ENCODE results near the gene PLXNB3. TPM values are rescaled to one million over a fixed set of nuclear protein-coding genes. Genes with fewer than 3 reads are reported as not detected.
"Not testable (repeated sequence)": the region's sequence is repeated elsewhere in the genome, so short reads cannot be mapped to it uniquely, and the experiment has no call there.

Gene PLXNB3
- total RNA-seq, 1 donor from 2014 or later: 2.9 TPM

GRCh38 chrX:153725832-153726285, 38.2 kb upstream of the PLXNB3 start:
- peaks cover 68% of the 10 kb centered on the region for H3K4me1 ChIP-seq
- intact Hi-C loops (cut with micrococcal nuclease): no loop called here
- no peak for TF ChIP-seq CTCF (IDR thresholded peaks at IDR 0.05; ENCODE audit: borderline replicate concordance)

GRCh38 chrX:153726286-153727122, 37.5 kb upstream of the PLXNB3 start:
- TF ChIP-seq CTCF (IDR thresholded peaks at IDR 0.05; ENCODE audit: borderline replicate concordance): no peak
- intact Hi-C loops (cut with micrococcal nuclease): no loop called here
- no peaks in the 10 kb centered on the region for H3K27me3 ChIP-seq (ENCODE audit: low read depth)
- DNase-seq: peak; percentile 64
- peak overlapping the region; percentile 93 for H3K27ac ChIP-seq (replicated peaks)
- peaks cover 68% of the 10 kb centered on the region for H3K4me1 ChIP-seq
- no peaks in the 10 kb centered on the region for H3K9me3 ChIP-seq (replicated peaks)
- H3K36me3 ChIP-seq: peaks cover 10% of the 10 kb centered on the region
- peak overlapping the region; percentile 81 for H3K4me3 ChIP-seq

More at GRCh38 chrX:153725832-153726285, 38.2 kb upstream of the PLXNB3 start:
- Histone ChIP-seq H3K4me3 (peak overlapping the region; percentile 81), H3K27ac (replicated peaks) (peak overlapping the region; percentile 93), H3K9me3 (replicated peaks) (no peaks in the 10 kb centered on the region), H3K27me3 (ENCODE audit: low read depth) (no peaks in the 10 kb centered on the region), H3K36me3 (peaks cover 11% of the 10 kb centered on the region)
- no peak for DNase-seq

- TF ChIP-seq CTCF (IDR thresholded peaks at IDR 0.05; ENCODE audit: borderline replicate concordance): no peak
- intact Hi-C loops (cut with micrococcal nuclease): no loop called here
- peak overlapping the region; percentile 93 for H3K27ac ChIP-seq (replicated peaks)
- H3K4me1 ChIP-seq: peaks cover 62% of the 10 kb centered on the region
- peaks cover 16% of the 10 kb centered on the region for H3K36me3 ChIP-seq
- DNase-seq: peak; percentile 62
- H3K27me3 ChIP-seq (ENCODE audit: low read depth): no peaks in the 10 kb centered on the region
- H3K9me3 ChIP-seq (replicated peaks): no peaks in the 10 kb centered on the region
- H3K4me3 ChIP-seq: peak overlapping the region; percentile 81
These were observed 36.7 kb upstream of the PLXNB3 start for GRCh38 chrX:153727123-153727931.

- peaks cover 54% of the 10 kb centered on the region for H3K4me1 ChIP-seq
- no peaks in the 10 kb centered on the region for H3K9me3 ChIP-seq (replicated peaks)
- TF ChIP-seq CTCF (IDR thresholded peaks at IDR 0.05; ENCODE audit: borderline replicate concordance): no peak
- intact Hi-C loops (cut with micrococcal nuclease): no loop called here
- H3K4me3 ChIP-seq: no peak overlapping the region
- H3K27ac ChIP-seq (replicated peaks): peak overlapping the region; percentile 93
- DNase-seq: no peak
- peaks cover 16% of the 10 kb centered on the region for H3K36me3 ChIP-seq
- H3K27me3 ChIP-seq (ENCODE audit: low read depth): no peaks in the 10 kb centered on the region
These were observed 36.0 kb upstream of the PLXNB3 start for GRCh38 chrX:153728095-153728494.

GRCh38 chrX:153728951-153729631, 35.0 kb upstream of the PLXNB3 start:
- Histone ChIP-seq H3K9me3 (replicated peaks) (no peaks in the 10 kb centered on the region), H3K27me3 (ENCODE audit: low read depth) (no peaks in the 10 kb centered on the region), H3K27ac (replicated peaks) (no peak overlapping the region), H3K4me3 (no peak overlapping the region), H3K36me3 (peaks cover 16% of the 10 kb centered on the region), H3K4me1 (peaks cover 44% of the 10 kb centered on the region)
- DNase-seq: no peak
- intact Hi-C loops (cut with micrococcal nuclease): no loop called here
- TF ChIP-seq CTCF (IDR thresholded peaks at IDR 0.05; ENCODE audit: borderline replicate concordance): no peak

- H3K4me3 ChIP-seq; intact Hi-C loops (cut with micrococcal nuclease); H3K27ac ChIP-seq (replicated peaks); DNase-seq; H3K9me3 ChIP-seq (replicated peaks); H3K27me3 ChIP-seq (ENCODE audit: low read depth): not testable (repeated sequence)
- Histone ChIP-seq H3K36me3 (peaks cover 16% of the 10 kb centered on the region), H3K4me1 (peaks cover 40% of the 10 kb centered on the region)
These were observed 33.9 kb upstream of the PLXNB3 start for GRCh38 chrX:153730115-153730514.

Data from left ventricle myocardium inferior (tissue), 1 donor.